HUDEP-2 (cell line): ENCODE data around the gene KRTAP5-11.

Source experiments
- DNase-seq, 76 experiments: peaks; one replicate each; lab custom pipeline; 2025; ENCODE audit not compliant: unreplicated experiment in 76 of 76; lab: John Stamatoyannopoulos, UW

KRTAP5-11 gene

GRCh38 chr11:71534711-71535608 lies 47.7 kb downstream of the KRTAP5-11 start:
- peak in 50 of 76 experiments; percentile 4 to 68 (median 32) for DNase-seq

- no peak for DNase-seq
These were observed 50.6 kb downstream of the KRTAP5-11 start for GRCh38 chr11:71532036-71532610.
